ENCODE measurements around the gene MRTFA. TPM values are rescaled to one million over a fixed set of nuclear protein-coding genes. Genes with fewer than 3 reads are reported as not detected.

The MRTFA gene
- total RNA-seq, 1 experiment from 2014 or later = 30.7 TPM

DNA sequence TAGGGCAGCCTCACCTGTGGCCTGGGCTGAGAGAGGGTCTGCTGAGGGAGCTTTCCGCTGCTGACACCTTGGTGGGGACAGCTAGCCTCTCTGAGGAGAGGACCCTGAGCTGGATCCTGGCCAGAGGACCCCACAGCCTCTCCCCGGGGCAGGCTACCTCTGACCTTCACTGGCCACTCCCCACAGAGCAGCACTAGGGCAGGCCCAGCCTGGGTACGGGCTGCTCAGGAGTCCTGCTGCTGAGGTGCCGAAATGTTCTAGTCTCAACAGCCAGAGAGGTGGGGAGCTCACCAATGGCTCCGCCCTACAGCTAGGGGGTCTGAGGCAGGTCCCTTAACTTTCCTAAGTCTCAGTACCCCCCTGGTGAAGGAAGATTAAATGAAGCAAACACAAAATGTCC lies 218.6 kb downstream of the MRTFA start:
- Histone ChIP-seq H3K4me3 (no peak overlapping the region), H3K36me3 (peaks cover 41% of the 10 kb centered on the region), H3K27me3 (no peaks in the 10 kb centered on the region), H3K9me3 (no peaks in the 10 kb centered on the region)
- no peak for DNase-seq

GRCh38 chr22:40417041-40417440 lies 219.5 kb downstream of the MRTFA start:
- no peak for DNase-seq
- no peak overlapping the region for H3K4me3 ChIP-seq
- H3K27me3 ChIP-seq = no peaks in the 10 kb centered on the region
- H3K36me3 ChIP-seq = peaks cover 43% of the 10 kb centered on the region
- H3K9me3 ChIP-seq = no peaks in the 10 kb centered on the region

GRCh38 chr22:40416636-40417035 lies 219.9 kb downstream of the MRTFA start:
- Histone ChIP-seq H3K27me3 (no peaks in the 10 kb centered on the region), H3K9me3 (no peaks in the 10 kb centered on the region), H3K36me3 (peaks cover 44% of the 10 kb centered on the region), H3K4me3 (no peak overlapping the region)
- no peak for DNase-seq

DNA sequence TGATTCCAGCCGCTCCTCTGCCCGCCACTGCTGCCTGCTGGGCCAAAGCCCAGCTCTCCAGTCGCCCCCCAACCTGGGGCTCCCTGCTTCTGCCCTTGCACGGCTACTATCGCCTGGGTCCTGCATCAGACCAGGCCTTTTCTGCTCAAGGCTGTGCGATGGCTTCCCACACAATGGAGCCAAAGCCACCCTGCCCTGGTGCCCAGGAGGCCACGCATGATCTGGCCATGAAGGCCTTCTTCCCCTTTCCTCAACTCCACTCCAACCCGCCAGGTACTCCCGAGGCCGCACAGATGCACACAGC lies 220.3 kb downstream of the MRTFA start:
- Histone ChIP-seq H3K4me3 (no peak overlapping the region), H3K9me3 (no peaks in the 10 kb centered on the region), H3K36me3 (peaks cover 44% of the 10 kb centered on the region), H3K27me3 (no peaks in the 10 kb centered on the region)
- DNase-seq = no peak

GRCh38 chr22:40415531-40416266 lies 220.8 kb downstream of the MRTFA start:
- Histone ChIP-seq H3K27me3 (no peaks in the 10 kb centered on the region), H3K9me3 (no peaks in the 10 kb centered on the region), H3K36me3 (peaks cover 47% of the 10 kb centered on the region), H3K4me3 (no peak overlapping the region)
- DNase-seq = no peak

DNA sequence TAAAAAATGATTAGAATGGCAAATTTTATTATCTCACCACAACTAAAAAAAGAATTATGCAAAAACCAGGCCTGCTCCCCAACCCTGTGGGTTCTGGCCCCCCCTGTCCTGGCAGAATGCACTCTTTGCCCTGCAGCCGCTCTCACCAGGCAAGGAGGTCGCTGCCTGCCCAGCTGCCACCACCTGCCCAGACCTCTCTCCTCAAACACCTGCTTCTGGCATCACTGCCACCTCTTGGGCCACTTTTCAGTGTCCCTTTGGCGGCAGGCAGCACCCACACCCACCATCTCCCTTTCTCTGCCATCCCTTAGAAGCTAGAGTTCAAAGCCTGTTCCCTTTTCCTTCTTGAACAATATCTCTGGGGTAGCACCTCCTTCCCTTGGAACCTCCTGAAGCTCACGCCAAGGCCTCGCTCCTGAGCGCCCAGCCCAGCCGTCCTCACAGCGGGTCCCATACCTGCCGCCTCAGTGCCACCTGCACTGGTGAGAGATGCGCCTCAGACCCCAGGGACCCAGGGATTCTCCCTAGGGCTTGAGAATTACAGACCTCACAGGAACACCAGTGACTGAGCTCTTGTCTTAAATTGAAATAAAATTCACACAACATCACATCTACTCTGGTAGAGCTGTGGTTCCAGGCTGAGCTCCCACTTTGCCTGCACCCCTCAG lies 221.5 kb downstream of the MRTFA start:
- Histone ChIP-seq H3K9me3 (no peaks in the 10 kb centered on the region), H3K36me3 (peaks cover 47% of the 10 kb centered on the region), H3K4me3 (no peak overlapping the region), H3K27me3 (no peaks in the 10 kb centered on the region)
- DNase-seq = no peak

DNA sequence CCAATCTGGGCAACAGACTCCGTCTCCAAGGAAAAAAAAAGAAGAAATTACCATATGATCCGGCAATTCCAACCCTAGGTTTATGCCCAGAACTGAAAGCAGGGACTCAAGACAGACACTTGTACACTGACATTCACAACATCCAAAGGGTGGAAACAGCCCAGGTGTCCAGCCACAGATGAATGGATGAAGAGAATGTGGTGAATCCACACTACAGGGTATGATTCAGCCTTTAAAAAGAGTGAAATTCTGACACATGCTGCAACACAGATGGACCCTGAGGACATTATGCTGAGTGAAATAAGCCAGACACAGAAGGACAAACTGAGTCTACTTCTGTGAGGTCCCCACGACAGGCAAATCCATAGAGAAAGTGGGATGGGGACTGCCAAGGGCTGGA lies 222.2 kb downstream of the MRTFA start:
- H3K36me3 ChIP-seq = peaks cover 46% of the 10 kb centered on the region
- DNase-seq = no peak

DNA sequence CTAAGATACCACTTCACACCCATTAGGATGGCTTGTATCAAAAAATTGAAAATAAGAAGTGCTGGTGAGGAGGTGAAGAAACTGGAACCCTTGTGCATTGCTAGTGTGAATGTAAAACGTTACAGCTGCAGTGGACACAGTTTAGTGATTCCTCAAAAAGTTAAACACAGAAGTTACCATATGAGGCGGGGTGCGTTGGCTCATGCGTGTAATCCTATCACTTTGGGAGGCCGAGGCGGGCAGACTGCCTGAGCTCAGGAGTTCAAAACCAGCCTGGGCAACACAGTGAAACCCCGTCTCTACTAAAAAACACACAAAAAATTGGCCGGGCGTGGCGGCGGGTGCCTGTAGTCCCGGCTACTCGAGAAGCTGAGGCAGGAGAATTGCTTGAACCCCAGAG lies 222.6 kb downstream of the MRTFA start:
- DNase-seq = no peak
- no peaks in the 10 kb centered on the region for H3K9me3 ChIP-seq
- H3K4me3 ChIP-seq = no peak overlapping the region
- H3K36me3 ChIP-seq = peaks cover 46% of the 10 kb centered on the region
- H3K27me3 ChIP-seq = no peaks in the 10 kb centered on the region

More for the DNA sequence above, 222.2 kb downstream of the MRTFA start:
- no peaks in the 10 kb centered on the region for H3K27me3 ChIP-seq
- no peak overlapping the region for H3K4me3 ChIP-seq
- no peaks in the 10 kb centered on the region for H3K9me3 ChIP-seq

- Histone ChIP-seq H3K9me3 (no peaks in the 10 kb centered on the region), H3K27me3 (no peaks in the 10 kb centered on the region), H3K4me3 (no peak overlapping the region), H3K36me3 (peaks cover 52% of the 10 kb centered on the region)
- DNase-seq = no peak
These were observed 224.1 kb downstream of the MRTFA start for GRCh38 chr22:40412441-40412840.

GRCh38 chr22:40411506-40411861 lies 225.0 kb downstream of the MRTFA start:
- Histone ChIP-seq H3K36me3 (peaks cover 62% of the 10 kb centered on the region), H3K4me3 (no peak overlapping the region), H3K9me3 (no peaks in the 10 kb centered on the region), H3K27me3 (no peaks in the 10 kb centered on the region)
- DNase-seq = no peak

DNA sequence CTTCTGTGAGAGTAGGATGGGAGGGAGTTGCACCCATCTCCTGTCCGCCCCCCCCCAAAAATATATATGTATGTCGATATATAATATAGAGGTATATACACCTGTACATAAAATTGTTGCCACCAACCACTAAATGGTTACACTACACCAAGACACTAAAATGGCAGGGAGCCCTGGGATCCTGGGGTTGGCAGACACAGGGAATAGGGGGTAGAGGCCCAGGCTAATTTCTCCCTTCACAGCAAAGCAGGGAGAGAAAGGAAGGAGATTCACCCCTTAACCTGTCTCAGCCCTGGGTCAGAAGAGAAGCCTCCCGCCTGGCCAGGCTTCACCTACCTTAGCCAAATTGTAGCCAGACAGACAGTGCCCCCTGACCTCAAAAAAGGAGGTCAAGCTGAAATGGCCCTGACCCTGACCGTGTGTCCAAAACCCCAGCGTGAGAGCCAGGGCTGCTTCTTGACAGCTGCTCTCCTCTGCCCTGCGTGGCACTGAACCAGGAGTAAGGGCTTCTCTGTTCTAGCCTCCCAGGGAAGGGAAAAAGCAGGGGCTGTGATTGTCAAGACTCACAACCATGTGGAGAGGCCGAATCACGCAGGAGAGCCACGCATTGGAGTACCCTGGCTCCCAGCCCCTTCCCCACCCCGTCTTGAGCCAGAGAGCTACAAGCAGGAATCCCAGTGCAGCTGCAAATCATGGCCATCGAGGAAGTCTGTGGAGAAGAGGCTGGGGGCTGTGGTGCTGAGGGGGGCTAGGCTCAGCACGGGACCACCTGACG lies 225.6 kb downstream of the MRTFA start:
- no peaks in the 10 kb centered on the region for H3K27me3 ChIP-seq
- H3K36me3 ChIP-seq = peaks cover 59% of the 10 kb centered on the region
- H3K4me3 ChIP-seq = no peak overlapping the region
- no peaks in the 10 kb centered on the region for H3K9me3 ChIP-seq
- no peak for DNase-seq

GRCh38 chr22:40410272-40410671 lies 226.2 kb downstream of the MRTFA start:
- no peak overlapping the region for H3K4me3 ChIP-seq
- peak; percentile 23 for DNase-seq
- H3K27me3 ChIP-seq = no peaks in the 10 kb centered on the region
- peaks cover 59% of the 10 kb centered on the region for H3K36me3 ChIP-seq
- H3K9me3 ChIP-seq = no peaks in the 10 kb centered on the region

DNA sequence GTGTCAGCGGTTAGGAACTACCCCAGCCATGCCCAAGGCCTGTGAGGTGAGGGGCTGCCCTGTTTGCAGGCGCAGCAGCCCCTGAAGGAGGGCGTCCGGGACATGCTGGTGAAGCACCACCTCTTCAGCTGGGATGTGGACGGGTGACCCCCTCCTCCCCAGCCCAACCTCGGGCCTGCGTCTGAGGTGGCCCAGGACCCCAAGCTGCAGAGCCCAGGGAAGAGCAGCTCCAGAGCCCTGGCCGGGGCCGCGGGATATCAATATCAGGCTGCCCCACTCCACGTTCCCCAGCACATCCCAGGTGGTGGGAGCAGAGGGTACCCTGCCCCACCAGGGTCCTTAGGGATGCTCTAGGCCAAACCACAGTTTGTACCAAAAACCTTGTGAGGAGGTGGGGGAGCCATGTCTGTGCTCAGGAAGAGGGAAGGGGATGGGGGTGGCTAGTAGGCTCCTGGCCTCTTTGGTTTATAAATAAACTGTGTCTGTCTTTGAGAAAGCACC lies 226.9 kb downstream of the MRTFA start:
- Histone ChIP-seq H3K4me3 (no peak overlapping the region), H3K27me3 (no peaks in the 10 kb centered on the region), H3K36me3 (peaks cover 64% of the 10 kb centered on the region), H3K9me3 (no peaks in the 10 kb centered on the region)
- no peak for DNase-seq

DNA sequence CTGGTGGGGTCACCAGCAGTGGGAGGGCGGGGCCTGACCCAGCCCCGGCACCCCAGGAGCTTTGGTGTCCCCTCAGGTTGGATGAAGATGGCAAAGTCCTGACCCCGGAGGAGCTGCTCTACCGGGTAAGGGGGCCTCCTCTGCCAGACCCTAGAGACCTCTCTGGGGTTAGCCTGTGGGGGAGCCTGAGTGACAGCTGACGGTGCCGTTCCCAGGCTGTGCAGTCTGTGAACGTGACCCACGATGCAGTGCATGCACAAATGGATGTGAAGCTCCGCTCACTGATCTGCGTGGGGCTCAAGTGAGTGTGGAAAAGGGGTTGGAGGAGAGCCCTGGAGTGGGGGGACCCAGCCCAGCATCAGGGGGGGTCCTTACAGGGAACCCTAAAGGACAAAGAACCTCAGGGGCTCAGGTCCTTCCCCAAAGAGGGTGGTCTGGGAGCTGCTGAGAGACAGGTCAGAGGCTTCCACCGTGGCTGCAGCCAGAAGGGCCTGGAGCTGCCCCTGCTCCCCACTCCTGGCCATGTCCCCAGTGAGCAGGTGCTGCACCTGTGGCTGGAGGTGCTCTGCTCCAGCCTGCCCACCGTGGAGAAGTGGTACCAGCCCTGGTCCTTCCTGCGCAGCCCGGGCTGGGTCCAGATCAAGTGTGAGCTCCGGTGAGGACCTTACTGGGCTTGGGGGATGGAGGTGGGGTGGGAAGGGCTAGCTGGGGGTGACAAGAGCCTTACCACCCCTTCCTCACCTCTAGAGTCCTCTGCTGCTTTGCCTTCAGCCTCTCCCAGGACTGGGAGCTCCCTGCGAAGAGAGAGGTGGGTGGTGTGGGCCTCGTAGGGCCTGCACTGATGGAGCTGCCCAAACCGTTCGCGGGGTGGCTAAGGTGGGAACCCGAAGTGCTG lies 227.6 kb downstream of the MRTFA start:
- peaks cover 66% of the 10 kb centered on the region for H3K36me3 ChIP-seq
- no peak for DNase-seq
- no peaks in the 10 kb centered on the region for H3K9me3 ChIP-seq
- no peaks in the 10 kb centered on the region for H3K27me3 ChIP-seq
- no peak overlapping the region for H3K4me3 ChIP-seq

GRCh38 chr22:40407831-40408717 lies 228.4 kb downstream of the MRTFA start:
- Histone ChIP-seq H3K4me3 (no peak overlapping the region), H3K36me3 (peaks cover 69% of the 10 kb centered on the region), H3K27me3 (no peaks in the 10 kb centered on the region), H3K9me3 (no peaks in the 10 kb centered on the region)
- DNase-seq = no peak
